MM.1S (cell line): ENCODE data around the gene LASP1NB.

ENCODE experiments used
- EZH2 ChIP-seq: fragments of 300-600 bp; sonication (generic); optimal IDR thresholded peaks from 2 replicates; pipeline ENCODE3; 2017; ENCODE audit warnings: low read depth, mild to moderate bottlenecking, antibody characterized with exemption, low read length, mixed read lengths
- EZH2phosphoT487 ChIP-seq: fragments of 300-600 bp; sonication (generic); IDR thresholded peaks from 2 replicates; pipeline ENCODE4 v1.6.1; 2018; ENCODE audit warnings: antibody characterized with exemption, low read length
- TF ChIP-seq, protein P1 (sequence below): fragments of 300-600 bp; sonication (generic); IDR thresholded peaks from 2 replicates; pipeline ENCODE4 v1.5.1; 2016; ENCODE audit warnings: antibody characterized with exemption, low read length, mixed read lengths

GRCh38 chr17:38896346-38896954 is 29.0 kb upstream of the LASP1NB start:
- TF ChIP-seq, protein P1, sequence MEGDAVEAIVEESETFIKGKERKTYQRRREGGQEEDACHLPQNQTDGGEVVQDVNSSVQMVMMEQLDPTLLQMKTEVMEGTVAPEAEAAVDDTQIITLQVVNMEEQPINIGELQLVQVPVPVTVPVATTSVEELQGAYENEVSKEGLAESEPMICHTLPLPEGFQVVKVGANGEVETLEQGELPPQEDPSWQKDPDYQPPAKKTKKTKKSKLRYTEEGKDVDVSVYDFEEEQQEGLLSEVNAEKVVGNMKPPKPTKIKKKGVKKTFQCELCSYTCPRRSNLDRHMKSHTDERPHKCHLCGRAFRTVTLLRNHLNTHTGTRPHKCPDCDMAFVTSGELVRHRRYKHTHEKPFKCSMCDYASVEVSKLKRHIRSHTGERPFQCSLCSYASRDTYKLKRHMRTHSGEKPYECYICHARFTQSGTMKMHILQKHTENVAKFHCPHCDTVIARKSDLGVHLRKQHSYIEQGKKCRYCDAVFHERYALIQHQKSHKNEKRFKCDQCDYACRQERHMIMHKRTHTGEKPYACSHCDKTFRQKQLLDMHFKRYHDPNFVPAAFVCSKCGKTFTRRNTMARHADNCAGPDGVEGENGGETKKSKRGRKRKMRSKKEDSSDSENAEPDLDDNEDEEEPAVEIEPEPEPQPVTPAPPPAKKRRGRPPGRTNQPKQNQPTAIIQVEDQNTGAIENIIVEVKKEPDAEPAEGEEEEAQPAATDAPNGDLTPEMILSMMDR = no peak
- TF ChIP-seq EZH2 (no peak), EZH2phosphoT487 (no peak)
